ENCODE results near the gene C6orf132. TPM values are rescaled to one million over a fixed set of nuclear protein-coding genes. Genes with fewer than 3 reads are reported as not detected.

Gene C6orf132
- total and polyA plus RNA-seq, 2 of the 4 experiments (the other 2 are of a cell fraction) = 0.72 to 1.7 TPM

- POLR2A ChIA-PET (ENCODE audit: unreplicated experiment) = no interaction called here
- intact Hi-C loops (cut with micrococcal nuclease) = loop anchor here (10.0 kb wide), 1 partner anchor 823 kb away; a partner anchor contains a TSS
- no TSS peak for BruUV-seq (replicated peaks)
Measured at GRCh38 chr6:42071881-42072583, 70.4 kb downstream of the C6orf132 start.

More at GRCh38 chr6:42071881-42072583, 70.4 kb downstream of the C6orf132 start:
- Histone ChIP-seq H2BK20ac (ENCODE audit: low read depth, low read length) (no peak overlapping the region), H3K4ac (ENCODE audit: low read depth, low read length) (no peak overlapping the region), H4K91ac (ENCODE audit: insufficient read depth, low read depth, low read length) (no peak overlapping the region), H3K23ac (ENCODE audit: low read depth, low read length) (no peak overlapping the region), H3K56ac (ENCODE audit: extremely low read depth, insufficient read depth, low read length) (no peak overlapping the region), H3K18ac (ENCODE audit: low read depth, low read length) (no peak overlapping the region), H2BK15ac (ENCODE audit: low read depth, low read length) (no peak overlapping the region), H2AK5ac (ENCODE audit: low read depth, low read length) (no peak overlapping the region), H3K4me2 (ENCODE audit: low read depth, low read length) (no peak overlapping the region), H3K14ac (replicated peaks; ENCODE audit: low read depth, low read length) (no peak overlapping the region), H4K20me1 (ENCODE audit: insufficient read depth, low read length) (no peaks in the 10 kb centered on the region), H3K4me1 (ENCODE audit: control insufficient read depth, insufficient read depth, low read length) (no peaks in the 10 kb centered on the region), H3K79me1 (ENCODE audit: low read depth in 1 of 2, low read length in 2 of 2) (no peaks in the 10 kb centered on the region), H2BK5ac (ENCODE audit: low read depth, low read length, poor library complexity, severe bottlenecking) (no peak overlapping the region), H3K9me1 (ENCODE audit: insufficient read depth, low read length) (no peaks in the 10 kb centered on the region), H3K36me3 (ENCODE audit: control insufficient read depth, insufficient read depth, low read length) (peaks cover 47% of the 10 kb centered on the region), H2AFZ (replicated peaks; ENCODE audit: low read length, poor library complexity) (no peak overlapping the region), H3K27ac (ENCODE audit: insufficient read depth, low read length) (no peak overlapping the region), H3K9me3 (ENCODE audit: control insufficient read depth, insufficient read depth, low read length) (no peaks in the 10 kb centered on the region), H3K4me3 (ENCODE audit: insufficient read depth, low read depth, low read length) (no peak overlapping the region), H3K27me3 (ENCODE audit: control insufficient read depth, insufficient read depth, low read length) (no peaks in the 10 kb centered on the region), H2BK120ac (ENCODE audit: low read depth, low read length) (no peak overlapping the region), H2AK9ac (replicated peaks; ENCODE audit: low read depth, low read length, poor library complexity) (no peak overlapping the region), H4K5ac (ENCODE audit: low read depth, low read length) (no peak overlapping the region), H3K9ac (ENCODE audit: low read depth, low read length) (no peak overlapping the region), H4K8ac (ENCODE audit: low read depth in 2 of 2, low read length in 2 of 2) (no peak overlapping the region)
- CTCF ChIA-PET = no interaction called here
- WGBS, 2 experiments (ENCODE audit: extremely low coverage in 2 of 2, insufficient read length in 1 of 2) = no CpG with 5 or more reads among the region's 6 CpGs
- in situ Hi-C loops (cut with MboI; ENCODE audit: low sequenced_read_pairs) = loop anchor here (10.0 kb wide), 1 partner anchor 473 kb away; no protein-coding TSS in a partner anchor
- DNase-seq = no peak
- dilution Hi-C loops (cut with HindIII; ENCODE audit: low sequenced_read_pairs, unreplicated experiment) = no loop called here
- TF ChIP-seq RCOR1 (IDR thresholded peaks at IDR 0.05; ENCODE audit: insufficient replicate concordance, low read length) = no peak
- no peak for ATAC-seq (ENCODE audit: low read depth)

All from IMR-90 (cell line).